ENCODE measurements around the gene CDKN2B. TPM values are rescaled to one million over a fixed set of nuclear protein-coding genes. Genes with fewer than 3 reads are reported as not detected.
"Not testable (repeated sequence)": the region's sequence is repeated elsewhere in the genome, so short reads cannot be mapped to it uniquely, and the experiment has no call there.

The CDKN2B gene
- total RNA-seq, 1 donor from 2014 or later = 4.0 TPM

GRCh38 chr9:21974722-21975409, 34.2 kb downstream of the CDKN2B start:
- intact Hi-C loops (cut with DNase I) = no loop called here
- no peak for DNase-seq (ENCODE audit: low spot score)
- peak; percentile 75 for ATAC-seq

- intact Hi-C loops (cut with DNase I) = no loop called here
- ATAC-seq (no peak), DNase-seq (ENCODE audit: low spot score) (no peak)
Measured at GRCh38 chr9:21974343-21974721, 34.8 kb downstream of the CDKN2B start.

GRCh38 chr9:21972361-21972760, 36.7 kb downstream of the CDKN2B start:
- intact Hi-C loops (cut with DNase I) = no loop called here
- no peak for DNase-seq (ENCODE audit: low spot score)
- ATAC-seq = no peak

- DNase-seq (ENCODE audit: low spot score) (no peak), ATAC-seq (no peak)
- intact Hi-C loops (cut with DNase I) = no loop called here
Measured at GRCh38 chr9:21970800-21971640, 38.1 kb downstream of the CDKN2B start.

- ATAC-seq = no peak
- intact Hi-C loops (cut with DNase I) = no loop called here
- DNase-seq (ENCODE audit: low spot score) = no peak
Measured at GRCh38 chr9:21969951-21970799, 38.9 kb downstream of the CDKN2B start.

DNA sequence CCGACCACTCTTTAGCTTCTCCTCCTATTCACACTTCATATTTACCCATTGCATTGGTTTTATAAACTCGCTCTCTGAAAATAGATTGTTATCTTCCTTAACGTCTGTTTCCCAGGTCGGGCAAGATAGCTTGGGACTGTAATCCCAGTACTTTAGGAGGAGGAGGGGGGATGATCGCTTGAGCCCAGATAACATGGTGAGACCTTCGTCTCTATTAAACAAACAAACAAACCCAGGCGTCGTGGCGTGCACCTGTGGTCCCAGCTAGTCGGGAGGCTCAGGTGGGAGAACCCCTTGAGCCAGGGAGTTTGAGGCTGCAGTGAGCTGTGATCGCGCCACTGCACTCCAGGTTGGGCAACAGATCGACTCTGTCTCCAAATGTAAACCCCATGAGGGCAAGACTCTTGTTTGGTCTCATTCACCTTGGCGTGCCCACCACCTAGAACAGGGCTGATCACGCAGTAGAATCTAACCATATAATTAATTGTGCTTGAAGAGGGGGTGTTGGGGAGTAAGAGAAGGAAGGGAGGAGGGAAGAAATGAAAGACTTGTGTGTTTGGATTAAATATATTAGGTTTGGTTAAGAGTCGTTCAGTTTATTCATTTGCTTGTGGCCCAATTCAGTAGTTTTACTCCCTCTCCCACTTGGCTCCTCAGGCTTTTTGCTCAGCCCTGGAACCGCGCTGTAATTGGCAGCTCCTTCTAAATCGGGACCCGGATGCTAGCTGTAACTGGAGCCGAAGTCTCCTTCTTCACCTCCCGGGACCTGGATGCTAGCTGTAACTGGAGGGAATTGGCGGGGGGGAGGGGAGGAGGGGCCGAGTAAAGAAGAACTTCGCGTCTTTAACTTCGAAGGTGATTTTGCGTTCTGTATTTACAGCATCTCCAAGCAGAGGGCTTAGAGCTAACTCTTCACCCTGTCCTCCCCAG, 39.8 kb downstream of the CDKN2B start:
- intact Hi-C loops (cut with DNase I) = no loop called here
- DNase-seq (ENCODE audit: low spot score) (no peak), ATAC-seq (no peak)

- intact Hi-C loops (cut with DNase I) = no loop called here
- no peak for DNase-seq (ENCODE audit: low spot score)
- ATAC-seq = no peak
Measured at GRCh38 chr9:21968331-21969010, 40.6 kb downstream of the CDKN2B start.

DNA sequence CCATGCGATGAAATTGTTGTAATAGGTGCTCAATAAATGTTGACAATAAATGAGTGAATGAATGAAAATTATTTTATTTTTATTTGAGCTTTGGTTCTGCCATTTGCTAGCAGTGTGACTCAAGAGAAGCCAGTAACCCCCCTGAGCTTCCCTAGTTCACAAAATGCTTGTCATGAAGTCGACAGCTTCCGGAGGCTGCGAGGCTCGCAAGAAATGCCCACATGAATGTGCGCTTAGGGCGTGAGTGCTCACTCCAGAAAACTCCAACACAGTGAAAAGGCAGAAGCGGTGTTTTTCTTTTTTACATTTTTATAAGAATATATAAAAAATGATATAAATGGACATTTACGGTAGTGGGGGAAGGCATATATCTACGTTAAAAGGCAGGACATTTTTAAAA, 41.4 kb downstream of the CDKN2B start:
- intact Hi-C loops (cut with DNase I) = no loop called here
- DNase-seq (ENCODE audit: low spot score) (no peak), ATAC-seq (no peak)

DNA sequence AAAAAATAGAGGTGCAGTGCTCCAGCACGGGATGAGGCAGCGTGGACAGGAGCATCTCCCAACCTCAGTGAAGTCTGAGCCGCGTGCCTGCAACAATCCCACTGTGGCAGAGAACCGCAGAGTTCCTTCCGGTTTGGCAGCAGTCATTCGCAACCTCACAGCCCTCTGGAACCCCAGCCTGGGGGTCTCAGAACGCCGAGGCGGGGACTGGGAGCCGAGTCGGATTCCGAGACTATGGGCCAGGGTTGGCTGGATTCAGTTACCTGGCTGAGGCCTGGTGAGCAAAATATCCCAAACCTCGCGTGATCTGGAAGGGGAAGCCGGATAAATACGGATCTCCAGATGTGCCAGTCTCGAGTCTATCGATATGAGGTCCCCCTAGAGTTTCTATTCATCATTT, 41.9 kb downstream of the CDKN2B start:
- intact Hi-C loops (cut with DNase I) = no loop called here
- ATAC-seq (no peak), DNase-seq (ENCODE audit: low spot score) (no peak)

- intact Hi-C loops (cut with DNase I) = no loop called here
- DNase-seq (ENCODE audit: low spot score) (no peak), ATAC-seq (peak; percentile 40)
Measured at GRCh38 chr9:21966140-21966851, 42.8 kb downstream of the CDKN2B start.

DNA sequence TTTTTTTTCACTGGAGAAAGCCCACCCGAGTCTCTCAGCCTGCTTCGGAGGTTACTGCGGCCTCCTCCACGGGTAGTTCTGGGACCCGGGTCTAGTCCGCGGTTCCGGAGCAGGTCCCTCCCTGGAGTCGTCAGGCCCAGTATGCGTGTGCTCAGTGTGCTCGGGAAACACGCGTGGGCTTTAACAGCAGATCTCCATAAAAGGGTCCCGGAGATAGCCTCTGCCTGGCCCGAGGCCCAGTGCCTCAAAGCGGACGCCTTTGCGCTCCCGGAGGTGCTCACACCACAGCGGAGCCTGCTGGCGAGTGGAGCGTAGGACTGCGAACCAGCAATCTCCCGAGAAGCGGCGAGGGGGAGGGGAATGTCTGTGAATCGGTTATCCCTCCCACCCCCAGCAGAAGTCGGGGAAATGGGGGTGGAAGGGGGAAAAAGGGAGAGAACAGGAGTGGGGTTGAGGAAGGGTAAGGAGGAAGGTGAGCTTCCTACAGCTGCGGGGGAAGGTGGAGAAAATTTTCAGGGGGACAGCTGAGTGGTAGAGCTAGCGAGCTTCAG, 43.6 kb downstream of the CDKN2B start:
- ATAC-seq (peak; percentile 46), DNase-seq (ENCODE audit: low spot score) (peak; percentile 64)
- intact Hi-C loops (cut with DNase I) = no loop called here

GRCh38 chr9:21964925-21965385, 44.1 kb downstream of the CDKN2B start:
- DNase-seq (ENCODE audit: low spot score) = peak; percentile 66
- ATAC-seq = peak; percentile 62
- intact Hi-C loops (cut with DNase I) = no loop called here

DNA sequence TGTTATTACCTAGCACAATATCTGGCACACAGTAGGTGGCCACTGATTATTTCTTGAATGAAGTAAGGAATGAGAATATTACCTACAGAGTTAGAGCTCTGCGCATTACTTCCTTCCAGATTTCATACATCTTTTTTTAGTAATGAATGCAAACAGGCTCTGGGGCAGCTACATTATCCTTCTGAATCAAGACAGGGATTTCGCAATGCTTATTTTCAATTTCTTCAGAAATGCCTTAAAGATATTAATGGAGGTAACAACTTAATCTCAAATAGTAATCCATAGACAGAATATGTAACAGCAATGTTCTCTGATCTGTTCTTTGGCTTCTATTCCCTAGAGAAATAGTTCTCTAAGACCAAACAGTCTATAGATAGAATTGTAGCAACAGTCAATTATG, 47.5 kb downstream of the CDKN2B start:
- DNase-seq (ENCODE audit: low spot score) (no peak), ATAC-seq (no peak)
- intact Hi-C loops (cut with DNase I) = no loop called here

DNA sequence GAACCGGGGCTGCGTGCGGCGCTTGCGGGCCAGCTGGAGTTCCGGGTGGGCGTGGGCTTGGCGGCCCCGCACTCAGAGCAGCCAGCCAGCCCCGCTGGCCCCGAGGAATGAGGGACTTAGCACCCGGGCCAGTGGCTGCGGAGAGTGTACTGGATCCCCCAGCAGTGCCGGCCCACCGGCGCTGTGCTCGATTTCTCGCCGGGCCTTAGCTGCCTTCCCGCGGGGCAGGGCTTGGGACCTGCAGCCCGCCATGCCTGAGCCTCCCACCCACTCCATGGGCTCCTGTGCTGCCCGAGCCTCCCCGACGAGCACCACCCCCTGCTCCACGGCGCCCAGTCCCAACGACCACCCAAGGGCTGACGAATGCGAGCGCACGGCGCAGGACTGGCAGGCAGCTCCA, 49.8 kb downstream of the CDKN2B start:
- intact Hi-C loops (cut with DNase I); DNase-seq (ENCODE audit: low spot score); ATAC-seq: not testable (repeated sequence)

GRCh38 chr9:21958833-21959232, 50.3 kb downstream of the CDKN2B start:
- DNase-seq (ENCODE audit: low spot score) = no peak
- no peak for ATAC-seq
- intact Hi-C loops (cut with DNase I) = no loop called here

All from sciatic nerve (tissue), 2 donors.